ENCODE measurements around the gene CST11. TPM values are rescaled to one million over a fixed set of nuclear protein-coding genes. Genes with fewer than 3 reads are reported as not detected.

The CST11 gene
- total RNA-seq, 2 experiments from 2014 or later, result not detected

DNA sequence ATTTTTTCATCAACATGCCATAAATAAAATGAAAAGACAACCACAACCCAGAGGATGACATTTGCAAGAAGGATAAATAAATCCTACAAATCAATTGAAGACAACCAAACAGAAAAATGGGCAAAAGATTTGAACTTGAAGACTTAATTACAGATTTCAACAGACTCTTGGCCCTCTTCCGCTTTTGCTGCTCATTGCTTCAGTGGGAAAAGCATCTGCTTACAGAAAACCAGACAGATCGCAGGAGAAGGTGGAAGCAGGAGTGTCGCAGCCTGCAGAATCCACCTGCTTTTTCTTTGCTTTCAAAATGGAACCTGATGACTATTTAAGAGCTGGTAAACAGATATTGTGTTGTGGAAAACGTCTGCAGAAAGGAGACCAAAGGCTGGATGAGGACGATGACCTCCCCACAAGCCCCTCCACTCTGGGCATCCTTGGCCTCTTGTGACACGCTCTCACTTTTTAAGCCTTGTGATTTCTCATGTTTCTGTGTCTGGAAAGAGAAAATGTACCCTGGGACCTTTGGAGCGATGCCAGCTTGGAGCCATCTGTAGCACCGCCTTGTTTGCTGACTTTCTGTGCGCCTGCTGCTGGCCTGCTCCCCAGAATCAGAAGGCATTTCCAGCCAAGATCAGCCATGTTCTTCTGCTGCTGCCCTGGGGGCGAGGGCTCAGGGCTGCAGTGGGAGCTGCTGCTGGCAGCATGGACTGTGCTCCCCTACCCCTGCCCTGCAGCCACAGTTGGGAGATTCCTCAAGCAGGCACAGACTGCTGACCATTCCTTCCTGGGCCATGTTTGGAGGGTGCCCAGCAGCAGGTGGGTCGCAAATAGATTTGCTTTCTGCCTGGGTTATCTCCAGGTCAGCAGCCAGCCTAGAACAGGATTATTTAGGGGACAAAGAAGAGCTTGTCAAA lies 16.8 kb downstream of the CST11 start:
- intact Hi-C loops (cut with micrococcal nuclease), result no loop called here
- ChIA-PET POLR2A (no interaction called here), CTCF (interaction anchor here (0.6 kb wide), 1 partner anchor 117 kb away, joined by 3 read pairs; no protein-coding TSS in a partner anchor)
- H3K4me3 Mint-ChIP-seq, result no peak overlapping the region
- no peaks in the 10 kb centered on the region for H3K27me3 Mint-ChIP-seq
- DNase-seq, result no peak
- no peaks in the 10 kb centered on the region for H3K36me3 Mint-ChIP-seq (ENCODE audit: low read depth)
- H3K27ac Mint-ChIP-seq, result no peak overlapping the region
- H3K9me3 Mint-ChIP-seq, result no peaks in the 10 kb centered on the region
- ATAC-seq, result no peak
- H3K4me1 Mint-ChIP-seq (ENCODE audit: low read depth), result no peaks in the 10 kb centered on the region
- no peak for TF ChIP-seq CTCF (IDR thresholded peaks at IDR 0.05)

DNA sequence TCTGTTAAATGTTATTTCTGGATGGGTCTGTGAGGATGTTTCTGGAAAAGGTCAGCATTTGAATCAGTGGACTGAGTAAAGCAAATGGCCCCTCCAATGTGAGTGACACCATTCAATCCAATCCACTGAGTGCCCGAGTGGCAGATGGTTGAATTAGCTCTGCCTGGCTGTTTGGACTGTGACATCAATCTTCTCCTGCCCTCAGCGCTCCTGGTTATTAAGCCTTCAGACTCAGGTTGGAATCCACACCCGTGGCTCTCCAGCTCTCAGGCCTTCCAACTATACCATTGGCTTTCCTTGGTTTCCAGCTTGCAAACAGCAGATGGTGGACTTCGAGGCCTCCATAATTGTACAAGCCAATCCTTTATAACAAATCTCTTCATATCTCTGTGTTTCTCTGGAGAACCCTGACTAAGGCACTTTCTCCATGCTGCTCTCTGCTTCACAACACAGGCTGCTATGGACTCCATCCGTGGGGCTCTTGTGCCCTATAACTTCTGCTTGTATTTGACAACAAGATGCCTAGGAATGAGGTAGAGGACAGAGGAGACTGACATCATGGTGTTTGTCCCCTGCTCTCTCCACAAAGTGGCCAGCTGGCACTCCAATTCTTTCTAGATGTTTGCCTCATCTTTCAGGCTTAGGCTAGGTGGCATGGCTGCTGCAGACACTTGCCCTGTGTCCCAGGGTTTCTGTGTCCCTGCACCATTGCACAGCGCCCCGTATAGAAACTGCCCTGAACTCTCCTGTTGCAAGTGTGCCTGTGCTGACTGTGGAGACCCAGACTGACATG lies 18.0 kb downstream of the CST11 start:
- Mint-ChIP-seq H3K27ac (no peak overlapping the region), H3K9me3 (no peaks in the 10 kb centered on the region), H3K4me3 (no peak overlapping the region), H3K27me3 (no peaks in the 10 kb centered on the region), H3K4me1 (ENCODE audit: low read depth) (no peaks in the 10 kb centered on the region), H3K36me3 (ENCODE audit: low read depth) (no peaks in the 10 kb centered on the region)
- no peak for TF ChIP-seq CTCF (IDR thresholded peaks at IDR 0.05)
- no peak for DNase-seq
- no peak for ATAC-seq
- intact Hi-C loops (cut with micrococcal nuclease), result no loop called here
- ChIA-PET POLR2A (no interaction called here), CTCF (interaction anchor here (0.6 to 2.0 kb wide), 4 partner anchors 7 to 172 kb away, joined by 3 to 12 read pairs (median 7); no protein-coding TSS in a partner anchor)

DNA sequence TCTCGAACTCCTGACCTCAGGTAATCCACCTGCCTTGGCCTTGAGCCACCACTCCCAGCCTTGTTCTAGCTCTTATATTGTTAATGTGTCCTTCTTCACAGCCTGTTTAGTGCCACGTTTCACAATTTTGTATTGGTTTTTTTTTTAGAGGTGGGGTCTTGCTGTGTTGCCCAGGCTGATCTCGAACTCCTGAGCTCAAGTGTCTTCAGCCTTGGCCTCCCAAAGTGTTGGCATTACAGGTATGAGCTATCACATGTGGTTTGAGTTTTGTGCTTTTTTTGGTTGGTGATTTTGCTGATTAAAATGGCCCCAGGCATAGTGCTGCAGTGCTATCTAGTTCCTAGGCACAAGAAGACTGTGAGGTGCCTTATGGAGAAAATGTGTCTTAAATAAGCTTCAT lies 19.0 kb downstream of the CST11 start:
- H3K4me1 Mint-ChIP-seq (ENCODE audit: low read depth), result no peaks in the 10 kb centered on the region
- TF ChIP-seq CTCF (IDR thresholded peaks at IDR 0.05), result no peak
- ATAC-seq (no peak), DNase-seq (no peak)
- H3K27me3 Mint-ChIP-seq, result no peaks in the 10 kb centered on the region
- ChIA-PET POLR2A (no interaction called here), CTCF (interaction anchor here (1.5 to 2.0 kb wide), 3 partner anchors 8 to 173 kb away, joined by 6 to 12 read pairs (median 8); no protein-coding TSS in a partner anchor)
- no peak overlapping the region for H3K27ac Mint-ChIP-seq
- H3K9me3 Mint-ChIP-seq, result no peaks in the 10 kb centered on the region
- no peaks in the 10 kb centered on the region for H3K36me3 Mint-ChIP-seq (ENCODE audit: low read depth)
- intact Hi-C loops (cut with micrococcal nuclease), result no loop called here
- no peak overlapping the region for H3K4me3 Mint-ChIP-seq

GRCh38 chr20:23425129-23425528 lies 27.5 kb downstream of the CST11 start:
- Mint-ChIP-seq H3K27ac (no peak overlapping the region), H3K9me3 (no peaks in the 10 kb centered on the region), H3K4me3 (no peak overlapping the region), H3K36me3 (ENCODE audit: low read depth) (no peaks in the 10 kb centered on the region), H3K4me1 (ENCODE audit: low read depth) (peaks cover 30% of the 10 kb centered on the region), H3K27me3 (no peaks in the 10 kb centered on the region)
- intact Hi-C loops (cut with micrococcal nuclease), result no loop called here
- no peak for TF ChIP-seq CTCF (IDR thresholded peaks at IDR 0.05)
- no peak for DNase-seq
- ChIA-PET POLR2A (no interaction called here), CTCF (interaction anchor here (1.7 kb wide), 1 partner anchor 9 kb away, joined by 6 read pairs; no protein-coding TSS in a partner anchor)
- no peak for ATAC-seq
